Measurements from ENCODE around the gene SIL1. TPM values are rescaled to one million over a fixed set of nuclear protein-coding genes. Genes with fewer than 3 reads are reported as not detected.

The SIL1 gene
- total and polyA plus RNA-seq, 2 donors (not counting 3 experiments of a cell fraction or from before 2014, with no cell fraction given) = 47.6 to 67.2 TPM

DNA sequence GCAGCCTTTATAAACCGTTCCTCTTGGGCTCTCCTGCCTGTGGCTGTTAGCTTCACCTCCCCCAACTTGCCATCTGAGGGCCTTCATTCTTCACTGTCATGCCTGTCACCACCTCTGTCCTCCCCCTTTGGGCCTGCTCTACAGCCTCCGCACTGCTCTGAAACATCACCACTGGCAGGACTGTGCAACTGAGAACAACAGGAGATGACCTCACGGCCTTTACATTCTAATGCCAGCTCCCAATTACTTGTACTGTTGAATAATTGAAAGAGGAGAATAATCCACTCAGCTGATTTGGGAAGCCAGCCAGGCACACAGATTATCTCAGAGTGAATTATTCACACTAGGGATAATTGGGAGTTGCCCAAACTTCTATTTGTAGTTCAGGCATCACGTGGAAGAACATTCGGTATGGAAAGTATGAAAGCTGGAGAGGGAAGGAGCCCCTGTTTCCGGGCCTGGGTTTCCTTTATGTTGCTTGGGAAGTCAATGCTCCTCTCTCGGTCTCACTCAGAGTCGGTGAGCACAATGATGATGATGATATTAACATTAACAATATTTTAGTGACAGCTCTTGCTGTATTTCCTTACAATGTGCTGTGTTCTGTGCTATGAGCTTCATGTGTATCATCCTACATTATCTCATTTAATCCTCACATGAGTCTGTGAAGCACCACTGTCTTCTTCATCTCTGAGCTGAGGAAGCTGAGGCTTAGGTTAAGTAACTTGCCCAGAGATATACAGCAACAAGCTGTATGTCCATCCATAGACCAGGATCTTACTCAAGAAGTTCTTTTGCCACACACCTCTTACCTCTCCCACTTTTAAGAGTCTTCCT is 223.7 kb downstream of the SIL1 start:
- no peaks in the 10 kb centered on the region for H4K20me1 ChIP-seq (replicated peaks; ENCODE audit: control insufficient read depth, extremely low read depth, insufficient read depth, low read length)
- H3K27ac ChIP-seq (ENCODE audit: insufficient read depth, low read depth, low read length) = peak overlapping the region; percentile 52
- no peaks in the 10 kb centered on the region for H3K9me1 ChIP-seq (replicated peaks; ENCODE audit: control insufficient read depth, extremely low read depth, insufficient read depth, low read length)
- no peaks in the 10 kb centered on the region for H3K9me3 ChIP-seq (replicated peaks; ENCODE audit: control insufficient read depth, insufficient read depth, low read length)
- H3K4me3 ChIP-seq (replicated peaks in 1 of 3; ENCODE audit: insufficient read depth in 1 of 3, low read depth in 1 of 3, low read length in 3 of 3) = no peak overlapping the region
- no peaks in the 10 kb centered on the region for H3K27me3 ChIP-seq (ENCODE audit: control insufficient read depth in 2 of 2, insufficient read depth in 2 of 2, low read length in 2 of 2)
- DNase-seq (ENCODE audit: low read depth, low spot score) (peak; percentile 97), FAIRE-seq (peak; percentile 98)
- no peaks in the 10 kb centered on the region for H3K79me2 ChIP-seq (ENCODE audit: control insufficient read depth, insufficient read depth, low read length)
- peaks cover 13% of the 10 kb centered on the region for H3K4me1 ChIP-seq (ENCODE audit: control insufficient read depth, extremely low read depth, insufficient read depth, low read length)
- POLR2A ChIA-PET = no interaction called here
- no peak overlapping the region for H3K9ac ChIP-seq (replicated peaks; ENCODE audit: extremely low read depth, insufficient read depth, low read length)
- TF ChIP-seq JUN (IDR thresholded peaks at IDR 0.05; ENCODE audit: borderline replicate concordance, insufficient read depth, insufficient read length, low read depth) (peak; percentile 31), POLR2A (IDR thresholded peaks at IDR 0.05; ENCODE audit: low read depth, low read length) (no peak)
- CTCF ChIA-PET = interaction anchor here (1.0 to 2.4 kb wide), 6 partner anchors 9 to 150 kb away, joined by 3 to 9 read pairs (median 6); no protein-coding TSS in a partner anchor
- BruUV-seq (replicated peaks) = TSS peak; percentile 74
- no peak overlapping the region for H2AFZ ChIP-seq (ENCODE audit: low read depth, low read length)
- intact Hi-C loops (cut with micrococcal nuclease) = no loop called here
- no peaks in the 10 kb centered on the region for H3K36me3 ChIP-seq (ENCODE audit: control insufficient read depth in 2 of 2, extremely low read depth in 1 of 2, insufficient read depth in 2 of 2, low read length in 2 of 2)
- dilution Hi-C loops (cut with MboI; ENCODE audit: extremely low pct_ligation_motif_present, low sequenced_read_pairs) = no loop called here
- H3K4me2 ChIP-seq (ENCODE audit: insufficient read depth, low read length) = peak overlapping the region; percentile 5

- CTCF ChIA-PET = interaction anchor here (2.3 kb wide), 1 partner anchor 10 kb away, joined by 7 read pairs; no protein-coding TSS in a partner anchor
- dilution Hi-C loops (cut with MboI; ENCODE audit: extremely low pct_ligation_motif_present, low sequenced_read_pairs) = no loop called here
- H4K20me1 ChIP-seq (replicated peaks; ENCODE audit: control insufficient read depth, extremely low read depth, insufficient read depth, low read length) = no peaks in the 10 kb centered on the region
- H3K9me3 ChIP-seq (replicated peaks; ENCODE audit: control insufficient read depth, insufficient read depth, low read length) = no peaks in the 10 kb centered on the region
- H3K79me2 ChIP-seq (ENCODE audit: control insufficient read depth, insufficient read depth, low read length) = no peaks in the 10 kb centered on the region
- intact Hi-C loops (cut with micrococcal nuclease) = no loop called here
- H3K4me3 ChIP-seq (replicated peaks in 1 of 3; ENCODE audit: insufficient read depth in 1 of 3, low read depth in 1 of 3, low read length in 3 of 3) = no peak overlapping the region
- no peaks in the 10 kb centered on the region for H3K36me3 ChIP-seq (ENCODE audit: control insufficient read depth in 2 of 2, extremely low read depth in 1 of 2, insufficient read depth in 2 of 2, low read length in 2 of 2)
- no peak overlapping the region for H3K9ac ChIP-seq (replicated peaks; ENCODE audit: extremely low read depth, insufficient read depth, low read length)
- peaks cover 13% of the 10 kb centered on the region for H3K4me1 ChIP-seq (ENCODE audit: control insufficient read depth, extremely low read depth, insufficient read depth, low read length)
- no TSS peak for BruUV-seq (replicated peaks)
- no peaks in the 10 kb centered on the region for H3K9me1 ChIP-seq (replicated peaks; ENCODE audit: control insufficient read depth, extremely low read depth, insufficient read depth, low read length)
- H3K4me2 ChIP-seq (ENCODE audit: insufficient read depth, low read length) = no peak overlapping the region
- no peak for TF ChIP-seq MYC (IDR thresholded peaks at IDR 0.05; ENCODE audit: low read depth, low read length)
- no peak for TF ChIP-seq GATA2 (IDR thresholded peaks at IDR 0.05; ENCODE audit: insufficient read depth, insufficient read length, low read depth, low read length)
- TF ChIP-seq MAX (IDR thresholded peaks at IDR 0.05; ENCODE audit: insufficient read depth, insufficient read length) = no peak
- TF ChIP-seq FOS (IDR thresholded peaks at IDR 0.05; ENCODE audit: borderline replicate concordance, insufficient read depth, low read length) = no peak
- TF ChIP-seq CTCF (IDR thresholded peaks at IDR 0.05; ENCODE audit: extremely low read depth in 1 of 2, insufficient read depth in 1 of 2, low read depth in 1 of 2, low read length in 2 of 2) = no peak
- no peak for TF ChIP-seq POLR2AphosphoS5 (IDR thresholded peaks at IDR 0.05; ENCODE audit: insufficient read depth, low read depth, low read length)
- no peak for TF ChIP-seq POLR2A (IDR thresholded peaks at IDR 0.05; ENCODE audit: low read depth, low read length)
- no peak overlapping the region for H2AFZ ChIP-seq (ENCODE audit: low read depth, low read length)
- POLR2A ChIA-PET = interaction anchor here (0.6 kb wide), 1 partner anchor 12 kb away, joined by 3 read pairs; no protein-coding TSS in a partner anchor
- FAIRE-seq = no peak
- DNase-seq (ENCODE audit: low read depth, low spot score) = no peak
- no peaks in the 10 kb centered on the region for H3K27me3 ChIP-seq (ENCODE audit: control insufficient read depth in 2 of 2, insufficient read depth in 2 of 2, low read length in 2 of 2)
- no peak overlapping the region for H3K27ac ChIP-seq (ENCODE audit: insufficient read depth, low read depth, low read length)
Observed at GRCh38 chr5:138972836-138973235, 225.3 kb downstream of the SIL1 start.
